Gastrocnemius medialis (tissue), 4 donors: ENCODE measurements around the gene SYCN.

Experiments used
- POLR2A ChIP-seq, 2 donors: fragments of 450-650 bp; IDR thresholded peaks; one replicate each; pipeline ENCODE4 v1.6.1; 2017; ENCODE audit warnings: antibody characterized with exemption in 2 of 2, mild to moderate bottlenecking in 2 of 2, moderate library complexity in 2 of 2
- TF ChIP-seq, protein P1 (sequence below), 5 experiments: fragments of 450-650 bp in 3 of 5; fragments of 200-600 bp in 2 of 5; sonication (generic) in 2 of 5; IDR thresholded peaks in 4 of 5; conservative IDR thresholded peaks in 1 of 5; 1 replicate in 4 of 5; 2 replicates in 1 of 5; pipeline ENCODE4 v1.5.1; 2016 to 2019; ENCODE audit warnings: antibody characterized with exemption in 5 of 5, mild to moderate bottlenecking in 3 of 5, moderate library complexity in 3 of 5

GRCh38 chr19:39196860-39197562 lies 7.1 kb downstream of the SYCN start, which contains the start of gene NCCRP1:
- TF ChIP-seq, protein P1, sequence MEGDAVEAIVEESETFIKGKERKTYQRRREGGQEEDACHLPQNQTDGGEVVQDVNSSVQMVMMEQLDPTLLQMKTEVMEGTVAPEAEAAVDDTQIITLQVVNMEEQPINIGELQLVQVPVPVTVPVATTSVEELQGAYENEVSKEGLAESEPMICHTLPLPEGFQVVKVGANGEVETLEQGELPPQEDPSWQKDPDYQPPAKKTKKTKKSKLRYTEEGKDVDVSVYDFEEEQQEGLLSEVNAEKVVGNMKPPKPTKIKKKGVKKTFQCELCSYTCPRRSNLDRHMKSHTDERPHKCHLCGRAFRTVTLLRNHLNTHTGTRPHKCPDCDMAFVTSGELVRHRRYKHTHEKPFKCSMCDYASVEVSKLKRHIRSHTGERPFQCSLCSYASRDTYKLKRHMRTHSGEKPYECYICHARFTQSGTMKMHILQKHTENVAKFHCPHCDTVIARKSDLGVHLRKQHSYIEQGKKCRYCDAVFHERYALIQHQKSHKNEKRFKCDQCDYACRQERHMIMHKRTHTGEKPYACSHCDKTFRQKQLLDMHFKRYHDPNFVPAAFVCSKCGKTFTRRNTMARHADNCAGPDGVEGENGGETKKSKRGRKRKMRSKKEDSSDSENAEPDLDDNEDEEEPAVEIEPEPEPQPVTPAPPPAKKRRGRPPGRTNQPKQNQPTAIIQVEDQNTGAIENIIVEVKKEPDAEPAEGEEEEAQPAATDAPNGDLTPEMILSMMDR (IDR thresholded peaks at IDR 0.05 in 4 of 5, conservative IDR thresholded peaks at IDR 0.05 in 1 of 5), result no peak
- TF ChIP-seq POLR2A (IDR thresholded peaks at IDR 0.05), result no peak
